Natural killer cell treated with Interleukin-12 subunit alpha and Interleukin-12 subunit beta and Interleukin-15 and Interleukin-18, amount 100 ng/mL, for 72 hours (primary cell): ENCODE results near the gene MEN1. TPM values are rescaled to one million over a fixed set of nuclear protein-coding genes. Genes with fewer than 3 reads are reported as not detected.

Experiments used
- ATAC-seq, 2 donors: fragments of 150-1000 bp; cut with Tn5 transposase in 1 of 2; sonication (Bioruptor Pico), chemical (Tn5 transposase) in 1 of 2; 2 replicates each; pipeline ENCODE4 v1.10.0; 2021
- DNase-seq: peaks from one replicate; pipeline ENCODE4 v3.0.0; 2022; ENCODE audit warnings: low spot score
- H3K27ac Mint-ChIP-seq, 2 donors: 1 replicate in 1 of 2; 2 replicates in 1 of 2; pipeline ENCODE4 v1.8.0; 2022; ENCODE audit warnings: mixed read lengths in 2 of 2, mild to moderate bottlenecking in 1 of 2, moderate library complexity in 1 of 2
- H3K27me3 Mint-ChIP-seq, 2 donors: 1 replicate in 1 of 2; 2 replicates in 1 of 2; pipeline ENCODE4 v1.8.0; 2022; ENCODE audit warnings: mixed read lengths in 2 of 2
- H3K36me3 Mint-ChIP-seq: one replicate; pipeline ENCODE4 v1.8.0; 2022; ENCODE audit warnings: mixed read lengths
- H3K4me1 Mint-ChIP-seq, 2 donors: 1 replicate in 1 of 2; 2 replicates in 1 of 2; pipeline ENCODE4 v1.8.0; 2022; ENCODE audit warnings: low read depth in 2 of 2, mixed read lengths in 2 of 2, mild to moderate bottlenecking in 1 of 2
- H3K4me3 Mint-ChIP-seq: one replicate; pipeline ENCODE4 v1.8.0; 2022; ENCODE audit warnings: mixed read lengths
- H3K9me3 Mint-ChIP-seq: 2 replicates; pipeline ENCODE4 v1.8.0; 2022; ENCODE audit warnings: mixed read lengths
- total RNA-seq, 2 donors: library from RNA; stranded (reverse); gene quantifications; one replicate each; pipeline ENCODE4 v1.2.3, GENCODE V29; 2022

MEN1 gene
- total RNA-seq, 2 donors from 2014 or later = 32.6 to 53.5 TPM

GRCh38 chr11:64796047-64796756 is 14.1 kb downstream of the MEN1 start:
- Mint-ChIP-seq H3K27me3 (no peaks in the 10 kb centered on the region), H3K9me3 (no peaks in the 10 kb centered on the region), H3K4me1 (peaks cover 0 to 4% of the 10 kb centered on the region in 2 donors), H3K36me3 (no peaks in the 10 kb centered on the region), H3K27ac (no peak overlapping the region), H3K4me3 (no peak overlapping the region)
- DNase-seq (peak; percentile 32), ATAC-seq (no peak)

DNA sequence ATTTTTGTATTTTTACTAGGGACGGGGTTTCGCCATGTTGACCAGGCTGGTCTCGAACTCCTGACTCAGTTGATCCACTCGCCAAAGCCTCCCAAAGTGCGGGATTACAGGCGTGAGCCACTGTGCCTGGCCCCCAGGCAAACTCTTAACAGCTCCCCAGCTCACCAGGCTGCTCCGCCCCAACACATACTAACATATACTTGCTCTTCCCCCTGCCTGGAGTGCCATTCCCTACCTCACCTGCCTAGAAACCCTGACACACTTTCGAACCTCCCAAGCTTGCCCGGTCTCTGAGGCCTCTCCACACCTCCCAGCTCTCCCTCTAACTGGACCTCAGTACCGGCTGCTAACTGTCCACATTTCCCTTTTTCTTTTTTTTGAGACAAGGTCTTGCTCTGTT is 15.8 kb downstream of the MEN1 start:
- H3K4me3 Mint-ChIP-seq = no peak overlapping the region
- H3K9me3 Mint-ChIP-seq = no peaks in the 10 kb centered on the region
- no peaks in the 10 kb centered on the region for H3K27me3 Mint-ChIP-seq
- peak overlapping the region in 1 of 2 donors; percentile 24 for H3K27ac Mint-ChIP-seq
- peaks cover 0 to 4% of the 10 kb centered on the region in 2 donors for H3K4me1 Mint-ChIP-seq
- H3K36me3 Mint-ChIP-seq = no peaks in the 10 kb centered on the region
- DNase-seq (peak; percentile 41), ATAC-seq (no peak)

DNA sequence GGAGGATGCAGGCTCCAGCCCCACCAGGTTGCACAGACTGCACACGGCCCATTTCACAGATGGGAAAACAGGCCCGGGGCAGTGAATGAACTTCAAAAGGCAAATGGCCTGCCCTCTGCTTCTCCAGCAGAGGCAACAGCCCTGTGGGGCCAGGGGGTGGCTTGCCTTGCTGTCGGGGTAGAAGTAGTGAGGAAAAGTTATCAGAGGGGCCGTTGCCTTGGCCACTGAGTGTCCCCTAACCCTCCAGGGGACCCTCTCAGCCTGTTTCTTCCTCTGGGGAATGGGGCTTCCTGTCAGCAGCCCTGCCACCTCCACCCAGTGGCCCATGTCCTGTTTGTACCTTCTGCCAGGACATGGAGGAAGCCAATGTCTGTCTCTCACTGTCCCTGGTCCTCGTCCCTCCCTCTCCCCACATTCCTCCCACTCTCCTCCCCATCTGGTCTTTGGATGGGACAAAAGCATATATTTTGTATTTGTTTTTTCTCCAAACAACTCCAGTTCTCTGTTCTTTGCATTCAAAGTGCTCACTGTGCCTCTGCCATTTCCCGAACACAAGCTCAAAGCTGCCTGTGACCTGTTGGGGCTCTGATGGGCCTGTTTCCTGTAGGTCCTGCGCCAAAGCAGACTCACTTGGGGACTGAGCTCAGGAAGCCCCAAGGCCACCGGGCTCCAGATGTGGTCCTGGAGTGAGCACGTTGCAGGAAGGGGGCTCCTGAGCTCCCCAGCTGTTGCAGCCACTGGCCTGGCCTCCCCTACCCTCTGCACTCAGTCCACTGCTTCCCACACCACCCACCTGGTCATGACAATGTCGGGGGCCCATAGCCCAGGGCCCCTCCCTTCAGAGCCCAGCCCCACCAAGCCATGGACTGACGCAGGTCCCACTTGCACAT is 16.8 kb downstream of the MEN1 start:
- Mint-ChIP-seq H3K4me1 (peaks cover 0 to 4% of the 10 kb centered on the region in 2 donors), H3K27ac (no peak overlapping the region), H3K4me3 (no peak overlapping the region), H3K36me3 (no peaks in the 10 kb centered on the region), H3K27me3 (no peaks in the 10 kb centered on the region), H3K9me3 (no peaks in the 10 kb centered on the region)
- DNase-seq (peak; percentile 53), ATAC-seq (no peak)

DNA sequence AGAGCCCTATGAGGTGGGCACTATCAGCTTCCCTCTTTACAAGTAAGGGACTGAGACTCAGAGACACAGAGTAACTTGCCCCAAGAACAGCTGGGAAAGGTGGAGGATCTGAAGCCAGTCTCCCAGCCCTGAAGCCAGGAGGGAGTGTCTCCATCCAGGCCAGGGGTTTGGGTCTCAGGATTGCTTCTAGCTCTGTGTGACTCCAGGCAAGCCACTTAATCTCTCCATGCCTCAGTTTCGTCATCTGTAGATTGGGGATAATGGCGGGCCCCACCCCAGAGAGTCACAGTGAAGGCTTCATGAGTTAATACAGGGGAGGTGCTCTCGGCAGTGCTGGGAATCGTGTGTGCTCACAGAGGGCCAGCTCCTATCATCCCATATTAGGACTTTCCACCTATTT is 17.9 kb downstream of the MEN1 start:
- DNase-seq (peak; percentile 28), ATAC-seq (no peak)
- Mint-ChIP-seq H3K36me3 (no peaks in the 10 kb centered on the region), H3K9me3 (no peaks in the 10 kb centered on the region), H3K27me3 (no peaks in the 10 kb centered on the region), H3K27ac (no peak overlapping the region), H3K4me1 (peaks cover 0 to 4% of the 10 kb centered on the region in 2 donors), H3K4me3 (no peak overlapping the region)

GRCh38 chr11:64791781-64792291 is 18.5 kb downstream of the MEN1 start:
- Mint-ChIP-seq H3K36me3 (no peaks in the 10 kb centered on the region), H3K4me3 (no peak overlapping the region), H3K27ac (no peak overlapping the region), H3K4me1 (peaks cover 0 to 4% of the 10 kb centered on the region in 2 donors), H3K27me3 (no peaks in the 10 kb centered on the region), H3K9me3 (no peaks in the 10 kb centered on the region)
- peak; percentile 51 for DNase-seq
- no peak for ATAC-seq

- DNase-seq (peak; percentile 52), ATAC-seq (no peak)
- peaks cover 0 to 4% of the 10 kb centered on the region in 2 donors for H3K4me1 Mint-ChIP-seq
- H3K27me3 Mint-ChIP-seq = no peaks in the 10 kb centered on the region
- H3K36me3 Mint-ChIP-seq = no peaks in the 10 kb centered on the region
- no peaks in the 10 kb centered on the region for H3K9me3 Mint-ChIP-seq
- no peak overlapping the region for H3K4me3 Mint-ChIP-seq
- H3K27ac Mint-ChIP-seq = no peak overlapping the region
These were observed 19.9 kb downstream of the MEN1 start for GRCh38 chr11:64790205-64791095.

DNA sequence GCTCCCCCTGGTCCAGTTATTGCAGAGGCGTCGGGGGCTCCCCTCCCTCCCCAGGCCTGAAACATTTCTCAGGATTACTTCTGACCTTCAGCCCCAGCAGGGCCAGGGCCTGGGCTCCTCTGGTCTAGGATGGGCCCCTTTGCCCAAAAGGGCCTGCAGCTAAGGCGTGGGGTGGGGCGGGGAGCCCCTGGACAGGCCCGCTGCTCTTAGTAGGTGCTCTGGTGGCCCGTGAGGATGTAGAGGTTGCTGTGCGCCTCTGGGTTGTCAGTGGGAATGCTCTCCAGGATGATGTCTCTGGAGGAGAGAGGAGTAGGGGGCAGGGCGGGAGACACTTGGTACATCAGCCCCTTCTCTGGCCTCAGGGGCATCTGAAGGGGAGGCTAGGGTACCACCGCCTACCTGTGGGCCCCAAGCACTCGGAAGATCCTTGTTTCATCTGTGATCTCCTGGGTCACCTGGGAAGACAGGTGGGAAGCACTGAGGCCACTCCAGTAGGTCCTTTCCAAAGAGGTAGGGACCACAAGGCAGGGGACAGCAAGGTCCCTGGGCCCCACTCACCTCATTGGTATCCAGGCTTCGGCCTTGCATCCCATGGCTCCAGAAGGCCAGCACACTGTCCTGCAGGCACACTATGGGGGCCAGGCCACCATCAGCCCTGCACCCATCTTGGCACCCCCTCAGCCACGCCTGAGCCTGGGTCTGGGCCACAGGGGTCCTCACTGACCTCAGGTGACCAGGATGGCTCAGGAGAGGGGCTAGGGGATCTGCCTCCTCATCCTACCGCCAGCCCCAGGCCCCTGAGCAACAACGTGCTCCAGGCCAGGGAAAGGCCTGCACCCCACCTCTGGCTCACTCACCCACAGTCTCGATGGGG is 20.8 kb downstream of the MEN1 start:
- no peak for ATAC-seq
- no peaks in the 10 kb centered on the region for H3K9me3 Mint-ChIP-seq
- no peak overlapping the region for H3K27ac Mint-ChIP-seq
- no peaks in the 10 kb centered on the region for H3K27me3 Mint-ChIP-seq
- no peaks in the 10 kb centered on the region for H3K4me1 Mint-ChIP-seq
- no peak overlapping the region for H3K4me3 Mint-ChIP-seq
- H3K36me3 Mint-ChIP-seq = no peaks in the 10 kb centered on the region
- DNase-seq = peak; percentile 54

- H3K27me3 Mint-ChIP-seq = no peaks in the 10 kb centered on the region
- ATAC-seq (no peak), DNase-seq (peak; percentile 54)
- H3K9me3 Mint-ChIP-seq = no peaks in the 10 kb centered on the region
- no peak overlapping the region for H3K27ac Mint-ChIP-seq
- no peaks in the 10 kb centered on the region for H3K36me3 Mint-ChIP-seq
- H3K4me1 Mint-ChIP-seq = no peaks in the 10 kb centered on the region
- no peak overlapping the region for H3K4me3 Mint-ChIP-seq
These were observed 21.8 kb downstream of the MEN1 start for GRCh38 chr11:64788321-64789215.

DNA sequence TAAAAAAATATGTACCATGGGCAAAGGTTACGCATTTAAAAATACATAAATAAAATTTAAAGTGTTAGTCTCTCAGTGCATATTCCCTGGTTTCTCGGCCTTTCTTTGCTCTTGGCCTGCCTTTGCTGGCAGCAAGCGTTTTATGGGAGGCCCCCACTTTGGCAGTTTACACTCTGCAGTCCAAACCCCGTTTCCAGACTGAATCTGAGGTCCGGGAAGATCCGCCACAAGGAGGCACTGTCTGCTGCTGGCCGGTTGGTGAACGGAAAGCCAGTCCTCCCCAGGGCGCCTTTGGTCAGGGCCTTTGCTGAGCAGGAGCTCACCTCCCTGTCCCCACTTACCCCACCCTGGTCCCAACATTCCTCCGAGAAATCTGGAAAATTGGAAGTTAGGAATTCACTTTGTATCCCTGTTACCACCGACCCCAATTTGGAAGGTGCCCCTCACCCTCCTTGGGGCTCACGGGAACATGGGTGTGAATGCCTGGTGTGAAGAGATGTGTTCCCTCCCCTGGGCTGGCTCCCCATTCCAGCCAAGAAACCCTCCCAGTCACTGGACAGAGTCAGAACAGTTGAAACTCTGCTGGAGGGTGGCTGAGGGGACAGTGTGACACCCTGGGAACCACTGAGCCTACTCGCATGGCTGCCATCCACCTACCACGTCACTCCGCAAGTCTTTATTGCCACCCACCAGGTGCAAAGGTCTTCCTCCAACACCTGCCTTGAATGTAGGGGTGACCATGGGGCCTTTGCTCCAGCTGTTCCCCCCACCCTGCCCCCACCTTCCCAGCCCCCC is 22.6 kb downstream of the MEN1 start:
- no peak overlapping the region for H3K4me3 Mint-ChIP-seq
- H3K9me3 Mint-ChIP-seq = no peaks in the 10 kb centered on the region
- DNase-seq (peak; percentile 62), ATAC-seq (peak; percentile 39 to 70)
- no peaks in the 10 kb centered on the region for H3K36me3 Mint-ChIP-seq
- H3K4me1 Mint-ChIP-seq = no peaks in the 10 kb centered on the region
- H3K27ac Mint-ChIP-seq = no peak overlapping the region
- no peaks in the 10 kb centered on the region for H3K27me3 Mint-ChIP-seq

- Mint-ChIP-seq H3K4me1 (no peaks in the 10 kb centered on the region), H3K36me3 (no peaks in the 10 kb centered on the region), H3K27me3 (no peaks in the 10 kb centered on the region), H3K9me3 (no peaks in the 10 kb centered on the region), H3K27ac (no peak overlapping the region), H3K4me3 (no peak overlapping the region)
- DNase-seq = peak; percentile 20
- ATAC-seq = no peak
These were observed 24.0 kb downstream of the MEN1 start for GRCh38 chr11:64786308-64786707.

DNA sequence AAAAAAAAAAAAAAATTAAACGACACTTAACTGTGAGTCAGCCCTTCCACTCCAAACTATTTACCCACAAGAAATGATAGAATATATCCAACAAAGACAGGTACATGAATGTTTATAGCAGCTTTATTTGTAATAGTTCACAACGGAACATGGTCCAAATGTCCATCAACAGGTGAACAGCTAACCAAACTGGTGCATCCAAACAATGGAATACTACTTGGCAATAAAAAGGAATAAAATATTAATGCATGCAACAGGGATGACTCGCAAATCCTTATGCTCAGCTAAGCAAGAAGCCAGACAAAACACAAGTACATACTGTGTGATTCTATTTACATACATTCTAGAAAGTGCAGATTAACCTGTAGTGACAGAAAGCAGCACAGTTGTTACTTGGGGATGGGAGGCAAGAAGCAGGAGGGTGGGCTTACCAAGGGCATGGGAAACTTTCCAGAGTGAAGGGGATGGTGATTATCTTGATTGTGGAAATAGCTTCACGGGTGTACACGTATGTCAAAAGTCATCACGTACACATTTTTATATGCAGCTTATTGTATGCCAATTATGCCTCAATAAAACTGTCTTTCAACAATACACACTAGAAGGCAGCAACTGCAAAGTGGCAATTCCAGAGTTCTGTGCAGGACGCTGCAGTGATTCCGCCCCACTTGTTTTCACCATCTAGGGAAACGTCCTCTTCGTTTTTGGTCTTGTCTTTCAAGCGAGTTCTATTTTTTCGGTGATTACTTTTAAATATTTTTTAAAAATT is 25.4 kb downstream of the MEN1 start:
- Mint-ChIP-seq H3K9me3 (no peaks in the 10 kb centered on the region), H3K27ac (no peak overlapping the region), H3K36me3 (no peaks in the 10 kb centered on the region), H3K27me3 (no peaks in the 10 kb centered on the region), H3K4me1 (no peaks in the 10 kb centered on the region), H3K4me3 (no peak overlapping the region)
- ATAC-seq (no peak), DNase-seq (no peak)
